Measurements from ENCODE around the gene A1BG. TPM values are rescaled to one million over a fixed set of nuclear protein-coding genes. Genes with fewer than 3 reads are reported as not detected.
A peak's percentile ranks its signal among the peaks of the same experiment; 100 is the strongest.

A1BG gene
- total and polyA plus RNA-seq, 2 of the 13 experiments (the other 11 are each of a cell fraction or from before 2014, with no cell fraction given) = 14.7 to 41.4 TPM

DNA sequence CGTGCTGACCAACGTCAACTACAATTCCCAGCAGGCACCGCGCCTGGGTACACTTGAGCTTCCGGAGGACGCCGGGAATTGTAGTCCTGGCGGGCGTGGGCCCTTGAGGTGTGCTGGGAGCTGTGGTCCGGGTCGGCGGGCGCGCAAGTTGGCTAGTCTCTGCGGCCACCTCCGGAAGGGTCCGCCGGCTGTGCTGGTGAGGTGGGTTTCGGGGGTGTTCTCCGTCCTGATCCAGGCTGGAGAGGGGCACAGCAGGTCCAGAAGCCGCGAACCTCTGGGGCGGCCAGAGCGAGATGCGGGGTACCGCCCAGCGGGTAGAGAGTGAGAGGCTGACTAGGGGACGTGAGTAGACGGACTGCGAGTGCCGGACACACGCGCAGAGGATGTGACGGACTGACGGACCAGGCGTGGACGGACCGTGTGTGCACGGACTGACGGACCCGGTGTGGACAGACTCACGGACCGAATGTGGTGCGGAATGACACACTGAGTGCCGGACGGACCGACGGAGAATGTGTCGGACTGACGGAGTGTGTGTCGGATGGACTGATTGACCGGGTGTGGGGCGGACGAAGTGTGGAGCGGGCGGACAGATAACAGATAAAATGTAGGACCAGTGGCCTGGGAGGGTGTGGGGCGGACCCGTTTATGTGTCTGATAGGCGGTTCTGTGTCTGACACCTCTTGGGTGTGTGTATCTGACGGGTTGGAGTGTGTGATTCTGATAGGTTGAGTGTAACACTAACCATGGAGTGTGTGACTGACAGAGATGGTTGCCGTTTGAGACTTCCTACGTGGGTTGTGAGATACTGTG is 26.2 kb downstream of the A1BG start, which contains the start of gene ZSCAN22 (continued):
- TF ChIP-seq, protein P1, sequence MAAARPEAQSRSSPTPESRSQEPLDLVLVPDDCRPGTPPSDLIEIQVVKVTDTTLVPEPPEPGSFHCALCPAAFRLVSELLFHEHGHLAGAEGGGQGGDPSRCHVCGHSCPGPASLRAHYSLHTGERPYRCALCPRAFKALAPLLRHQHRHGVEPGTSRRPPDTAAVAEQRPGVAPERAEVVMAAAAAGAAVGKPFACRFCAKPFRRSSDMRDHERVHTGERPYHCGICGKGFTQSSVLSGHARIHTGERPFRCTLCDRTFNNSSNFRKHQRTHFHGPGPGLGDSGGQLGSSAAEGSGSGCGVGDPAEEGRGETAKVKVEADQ (CRISPR knock-in tag; IDR thresholded peaks at IDR 0.05; ENCODE audit: borderline replicate concordance) = peak; percentile 81; the same call in 1 of the 2 replicates
- TF ChIP-seq, protein P2, sequence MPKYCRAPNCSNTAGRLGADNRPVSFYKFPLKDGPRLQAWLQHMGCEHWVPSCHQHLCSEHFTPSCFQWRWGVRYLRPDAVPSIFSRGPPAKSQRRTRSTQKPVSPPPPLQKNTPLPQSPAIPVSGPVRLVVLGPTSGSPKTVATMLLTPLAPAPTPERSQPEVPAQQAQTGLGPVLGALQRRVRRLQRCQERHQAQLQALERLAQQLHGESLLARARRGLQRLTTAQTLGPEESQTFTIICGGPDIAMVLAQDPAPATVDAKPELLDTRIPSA (CRISPR knock-in tag; IDR thresholded peaks at IDR 0.05; ENCODE audit: borderline replicate concordance) = no peak
- TF ChIP-seq, protein P3, sequence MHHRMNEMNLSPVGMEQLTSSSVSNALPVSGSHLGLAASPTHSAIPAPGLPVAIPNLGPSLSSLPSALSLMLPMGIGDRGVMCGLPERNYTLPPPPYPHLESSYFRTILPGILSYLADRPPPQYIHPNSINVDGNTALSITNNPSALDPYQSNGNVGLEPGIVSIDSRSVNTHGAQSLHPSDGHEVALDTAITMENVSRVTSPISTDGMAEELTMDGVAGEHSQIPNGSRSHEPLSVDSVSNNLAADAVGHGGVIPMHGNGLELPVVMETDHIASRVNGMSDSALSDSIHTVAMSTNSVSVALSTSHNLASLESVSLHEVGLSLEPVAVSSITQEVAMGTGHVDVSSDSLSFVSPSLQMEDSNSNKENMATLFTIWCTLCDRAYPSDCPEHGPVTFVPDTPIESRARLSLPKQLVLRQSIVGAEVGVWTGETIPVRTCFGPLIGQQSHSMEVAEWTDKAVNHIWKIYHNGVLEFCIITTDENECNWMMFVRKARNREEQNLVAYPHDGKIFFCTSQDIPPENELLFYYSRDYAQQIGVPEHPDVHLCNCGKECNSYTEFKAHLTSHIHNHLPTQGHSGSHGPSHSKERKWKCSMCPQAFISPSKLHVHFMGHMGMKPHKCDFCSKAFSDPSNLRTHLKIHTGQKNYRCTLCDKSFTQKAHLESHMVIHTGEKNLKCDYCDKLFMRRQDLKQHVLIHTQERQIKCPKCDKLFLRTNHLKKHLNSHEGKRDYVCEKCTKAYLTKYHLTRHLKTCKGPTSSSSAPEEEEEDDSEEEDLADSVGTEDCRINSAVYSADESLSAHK (CRISPR knock-in tag; IDR thresholded peaks at IDR 0.05; ENCODE audit: borderline replicate concordance) = no peak
- peak; percentile 60 for TF ChIP-seq ZNF883 (CRISPR knock-in tag; IDR thresholded peaks at IDR 0.05; ENCODE audit: not compliant biosample characterization)
- TF ChIP-seq ZNF407 (CRISPR knock-in tag; IDR thresholded peaks at IDR 0.05; ENCODE audit: not compliant biosample characterization) = peak; percentile 77
- 0 out of 2 replicates have a peak, but pooled peaks have one; percentile 59 for TF ChIP-seq ATF3 (CRISPR knock-in tag; IDR thresholded peaks at IDR 0.05)
- TF ChIP-seq ZNF607 (CRISPR knock-in tag; IDR thresholded peaks at IDR 0.05; ENCODE audit: borderline replicate concordance) = no peak; the same call in 1 of the 2 replicates
- TF ChIP-seq RAD51 (IDR thresholded peaks at IDR 0.05; ENCODE audit: borderline replicate concordance) = no peak
- TF ChIP-seq CCAR2 (optimal IDR thresholded peaks at IDR 0.05; ENCODE audit: low read depth, low read length) = no peak
- peak; percentile 86; the same call in 1 of the 2 replicates for TF ChIP-seq SALL2 (CRISPR knock-in tag; IDR thresholded peaks at IDR 0.05)
- TF ChIP-seq ZNF619 (CRISPR knock-in tag; IDR thresholded peaks at IDR 0.05) = peak; percentile 89
- TF ChIP-seq ZBTB46 (CRISPR knock-in tag; IDR thresholded peaks at IDR 0.05; ENCODE audit: borderline replicate concordance) = 0 out of 2 replicates have a peak, but pooled peaks have one; percentile 41
